HUES64 (cell line): Measurements from ENCODE around the gene RNF6.
"Not testable (repeated sequence)": the region's sequence is repeated elsewhere in the genome, so short reads cannot be mapped to it uniquely, and the experiment has no call there.

Experiments used
- H3K27ac ChIP-seq: 2 replicates; pipeline ENCODE4 v1.7.0; 2013; ENCODE audit warnings: low read depth, low read length, inconsistent platforms
- H3K27me3 ChIP-seq: 2 replicates; pipeline ENCODE4 v1.6.1; 2013; ENCODE audit warnings: mild to moderate bottlenecking, low read length; ENCODE audit not compliant: insufficient read depth
- H3K36me3 ChIP-seq: 2 replicates; pipeline ENCODE4 v1.6.1; 2013; ENCODE audit warnings: mild to moderate bottlenecking, low read length; ENCODE audit not compliant: insufficient read depth
- H3K4me1 ChIP-seq: 2 replicates; pipeline ENCODE4 v1.6.1; 2013; ENCODE audit warnings: mild to moderate bottlenecking, low read length, moderate library complexity; ENCODE audit not compliant: insufficient read depth
- H3K4me3 ChIP-seq: 2 replicates; pipeline ENCODE4 v1.5.1; 2013; ENCODE audit warnings: mild to moderate bottlenecking, low read length, moderate library complexity
- H3K9ac ChIP-seq: 2 replicates; pipeline ENCODE4 v1.6.1; 2013; ENCODE audit warnings: mild to moderate bottlenecking, low read depth, low read length
- H3K9me3 ChIP-seq: 2 replicates; pipeline ENCODE4 v1.6.1; 2013; ENCODE audit warnings: low read depth, low read length; ENCODE audit not compliant: insufficient read depth
- WGBS: fragments of 150-250, 120-280 bp; methylation state at CpG from one replicate; pipeline ENCODE4 v1.1.7; 2013; ENCODE audit warnings: missing lambda C conversion rate; 5-methylcytosine and 5-hydroxymethylcytosine counted together

The RNF6 gene

DNA sequence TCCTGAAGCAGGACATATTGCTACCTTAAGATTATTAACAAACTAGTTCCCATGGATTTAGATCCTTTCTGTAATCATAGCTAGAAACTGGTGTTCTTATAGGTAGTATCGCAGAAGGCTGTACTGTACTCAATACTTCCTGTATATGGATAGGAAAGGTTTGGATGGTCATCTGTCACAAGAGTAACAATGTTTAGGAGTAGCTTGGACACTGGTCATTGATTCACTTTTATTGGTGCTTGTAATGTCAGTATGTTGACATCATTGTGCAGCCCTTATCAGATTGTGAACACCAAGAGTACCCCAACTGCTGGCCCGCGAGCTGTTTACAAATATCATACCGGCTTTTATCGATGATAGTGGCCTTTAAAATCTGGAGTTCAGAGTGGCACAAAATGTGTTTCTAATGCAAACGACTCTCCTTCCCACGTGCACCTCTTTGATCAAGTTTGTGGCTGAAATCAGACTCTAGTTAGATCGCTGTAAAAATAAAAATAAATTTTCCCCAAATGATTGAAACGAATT lies 31.2 kb upstream of the RNF6 start:
- Histone ChIP-seq H3K36me3 (no peaks in the 10 kb centered on the region), H3K4me1 (peaks cover 20% of the 10 kb centered on the region; the same call in 1 of the 2 replicates), H3K9ac (peak overlapping the region; percentile 94), H3K9me3 (no peaks in the 10 kb centered on the region), H3K27me3 (peaks cover 13% of the 10 kb centered on the region; the same call in 1 of the 2 replicates), H3K27ac (peak overlapping the region; percentile 97; the same call in 1 of the 2 replicates), H3K4me3 (peak overlapping the region; percentile 88)
- 50% methylated on average over 9 of the region's 9 CpGs for WGBS

DNA sequence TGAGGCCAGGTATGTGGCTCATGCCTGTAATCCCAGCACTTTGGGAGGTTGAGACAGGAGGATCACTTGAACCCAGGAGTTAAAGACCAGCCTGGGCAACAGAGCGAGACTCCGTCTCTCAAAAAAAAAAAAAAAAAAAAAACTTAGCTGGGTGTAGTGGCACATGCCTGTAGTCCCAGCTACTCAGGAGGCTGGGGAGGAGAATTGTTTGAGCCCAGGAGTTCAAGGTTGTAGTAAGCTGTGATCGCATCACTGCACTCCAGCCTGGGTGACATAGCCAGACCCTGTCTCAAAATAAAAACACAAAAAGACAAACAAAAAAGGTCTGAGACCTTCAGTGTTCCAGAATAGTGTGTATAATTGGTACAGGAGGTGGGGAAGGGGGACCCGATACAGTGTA lies 29.9 kb upstream of the RNF6 start:
- Histone ChIP-seq H3K4me1 (peaks cover 14% of the 10 kb centered on the region; the same call in 1 of the 2 replicates), H3K27me3 (peaks cover 15% of the 10 kb centered on the region; the same call in 1 of the 2 replicates)
- not testable (repeated sequence) for H3K27ac ChIP-seq, H3K4me3 ChIP-seq, H3K9ac ChIP-seq, H3K9me3 ChIP-seq, H3K36me3 ChIP-seq
- 87% methylated on average over 4 of the region's 4 CpGs for WGBS

DNA sequence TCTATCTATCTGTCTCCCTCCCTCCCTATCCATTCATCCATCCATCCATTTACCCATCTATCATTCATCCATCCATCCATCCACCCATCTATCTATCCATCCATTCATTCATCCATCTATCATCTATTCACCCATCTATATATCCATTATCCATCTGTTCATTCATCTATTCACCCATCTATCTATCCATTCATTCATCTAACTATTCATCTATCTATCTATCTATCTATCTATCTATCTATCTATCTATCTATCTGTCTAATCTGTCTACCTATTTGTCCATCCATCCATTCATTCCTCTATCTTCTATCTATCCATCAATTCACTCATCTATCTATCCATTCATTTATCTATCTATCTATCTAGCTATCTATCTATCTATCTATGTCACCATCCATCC lies 27.4 kb upstream of the RNF6 start:
- Histone ChIP-seq H3K27ac (no peak overlapping the region), H3K9me3 (no peaks in the 10 kb centered on the region), H3K9ac (no peak overlapping the region), H3K4me1 (no peaks in the 10 kb centered on the region), H3K4me3 (no peak overlapping the region), H3K36me3 (no peaks in the 10 kb centered on the region), H3K27me3 (peaks cover 15% of the 10 kb centered on the region; the same call in 1 of the 2 replicates)

DNA sequence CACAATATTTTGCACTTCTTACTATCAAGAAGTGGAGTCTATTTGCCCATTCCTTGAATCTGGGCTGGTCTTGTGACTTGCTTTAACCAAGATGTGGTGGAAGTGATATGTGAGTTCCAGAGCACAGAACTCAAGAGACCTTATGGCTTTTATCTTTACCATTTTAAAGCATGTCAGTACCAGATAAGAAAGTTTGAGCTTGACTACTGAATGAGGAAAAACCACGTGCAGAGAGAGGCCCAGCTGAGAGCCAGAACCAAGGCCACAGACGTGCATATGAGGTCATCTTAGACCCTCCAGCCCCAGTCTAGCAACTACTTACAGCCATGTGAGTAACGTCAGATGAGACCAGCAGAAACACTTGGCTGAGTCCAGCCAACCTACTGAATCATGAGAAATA lies 25.5 kb upstream of the RNF6 start:
- Histone ChIP-seq H3K27me3 (peaks cover 15% of the 10 kb centered on the region; the same call in 1 of the 2 replicates), H3K4me1 (no peaks in the 10 kb centered on the region)

DNA sequence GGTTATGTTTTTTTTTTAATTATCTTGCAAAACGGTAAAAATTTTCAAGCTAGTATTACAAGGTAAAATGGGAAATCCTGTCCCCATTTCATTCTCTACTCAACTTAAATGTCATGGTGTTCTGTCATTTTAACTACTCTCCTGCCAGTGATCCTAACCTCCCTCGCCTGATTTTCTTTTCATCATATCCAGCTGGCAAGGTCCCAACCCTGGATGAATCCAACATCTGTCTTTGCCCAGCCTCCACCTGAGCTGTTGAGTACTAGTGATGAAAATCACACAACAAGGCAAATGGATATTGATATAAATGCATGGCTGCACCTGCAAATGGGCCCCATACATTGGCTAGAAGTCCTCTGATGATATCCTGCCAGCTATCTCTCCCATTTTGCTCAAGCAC lies 24.9 kb upstream of the RNF6 start:
- WGBS, result 90% methylated on average over 2 of the region's 2 CpGs
- H3K4me1 ChIP-seq, result no peaks in the 10 kb centered on the region

More for the DNA sequence above, 25.5 kb upstream of the RNF6 start:
- Histone ChIP-seq H3K36me3 (no peaks in the 10 kb centered on the region), H3K27ac (no peak overlapping the region), H3K9ac (no peak overlapping the region), H3K9me3 (peaks cover 4% of the 10 kb centered on the region; the same call in 1 of the 2 replicates), H3K4me3 (no peak overlapping the region)
- WGBS, result 61% methylated on average over 3 of the region's 3 CpGs

DNA sequence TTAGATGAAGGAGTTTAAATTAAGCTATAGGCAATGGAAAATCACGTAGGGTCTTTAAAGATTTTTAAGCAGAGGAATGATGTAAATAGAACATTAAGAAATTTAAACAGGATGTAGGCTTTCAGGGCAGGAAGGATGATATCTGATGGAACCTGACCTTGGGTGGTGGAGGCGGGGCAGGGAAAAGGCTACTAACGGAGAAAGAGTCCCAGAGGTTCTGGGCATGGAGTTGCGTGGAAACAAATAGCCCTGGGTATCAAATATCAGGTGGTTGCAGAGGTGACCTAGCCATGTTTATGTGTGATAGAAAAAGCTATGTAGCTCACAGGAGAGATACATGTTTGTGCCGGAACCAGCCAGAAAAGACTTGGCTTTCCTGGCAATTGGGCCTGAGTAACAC lies 24.0 kb upstream of the RNF6 start:
- H3K9ac ChIP-seq, result no peak overlapping the region
- H3K4me1 ChIP-seq, result no peaks in the 10 kb centered on the region
- 81% methylated on average over 5 of the region's 5 CpGs for WGBS
- peaks cover 6% of the 10 kb centered on the region; the same call in 1 of the 2 replicates for H3K9me3 ChIP-seq
- no peak overlapping the region for H3K27ac ChIP-seq
- H3K36me3 ChIP-seq, result no peaks in the 10 kb centered on the region
- peaks cover 15% of the 10 kb centered on the region; the same call in 1 of the 2 replicates for H3K27me3 ChIP-seq
- H3K4me3 ChIP-seq, result no peak overlapping the region

More for the DNA sequence above, 24.9 kb upstream of the RNF6 start:
- Histone ChIP-seq H3K27me3 (peaks cover 15% of the 10 kb centered on the region; the same call in 1 of the 2 replicates), H3K9ac (no peak overlapping the region), H3K9me3 (peaks cover 6% of the 10 kb centered on the region; the same call in 1 of the 2 replicates), H3K27ac (no peak overlapping the region), H3K36me3 (no peaks in the 10 kb centered on the region), H3K4me3 (no peak overlapping the region)

DNA sequence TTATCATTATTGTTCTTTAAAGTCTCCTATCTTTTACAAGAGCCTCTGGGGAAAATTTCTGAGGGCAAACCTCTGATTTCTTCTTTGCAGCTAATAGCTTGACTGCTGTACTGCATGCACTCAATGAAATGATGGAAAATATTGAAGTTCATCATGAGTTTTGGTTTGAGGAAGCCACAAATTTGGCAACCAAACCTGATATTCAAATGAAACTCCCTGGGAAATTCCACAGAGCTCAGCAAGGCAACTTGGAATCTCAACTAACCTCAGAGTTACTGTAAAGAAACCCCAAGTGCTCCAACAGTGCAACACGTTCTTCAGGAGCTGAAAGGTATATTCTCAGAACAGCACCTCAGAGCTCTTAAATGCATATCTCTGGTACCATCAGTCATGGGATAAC lies 14.2 kb upstream of the RNF6 start:
- Histone ChIP-seq H3K9me3 (no peaks in the 10 kb centered on the region), H3K4me3 (no peak overlapping the region), H3K36me3 (no peaks in the 10 kb centered on the region), H3K9ac (no peak overlapping the region), H3K27me3 (no peaks in the 10 kb centered on the region), H3K27ac (no peak overlapping the region), H3K4me1 (no peaks in the 10 kb centered on the region)
- 55% methylated on average over 1 of the region's 1 CpG for WGBS

DNA sequence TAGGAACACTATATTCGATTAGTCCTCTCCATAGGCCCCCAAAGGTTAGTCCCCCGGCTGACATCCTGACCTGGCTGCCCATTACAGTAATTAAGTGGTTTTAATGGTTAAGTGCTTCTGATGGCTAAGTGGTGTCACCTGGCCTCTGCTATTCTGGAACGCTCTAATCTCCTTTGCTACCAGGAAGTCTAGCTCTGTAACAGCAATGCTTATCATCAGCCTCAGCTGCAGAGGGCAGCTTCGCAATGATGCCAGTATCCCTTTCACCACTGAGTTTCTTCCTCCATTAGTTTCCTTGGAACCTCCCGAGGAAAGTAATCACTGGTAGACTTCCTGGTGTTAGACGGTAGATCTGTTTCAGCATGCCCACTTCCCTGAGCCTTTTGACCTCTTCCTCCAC lies 8.6 kb upstream of the RNF6 start:
- Histone ChIP-seq H3K27ac (no peak overlapping the region), H3K4me3 (no peak overlapping the region), H3K27me3 (peaks cover 5% of the 10 kb centered on the region; the same call in 1 of the 2 replicates), H3K4me1 (no peaks in the 10 kb centered on the region), H3K9me3 (no peaks in the 10 kb centered on the region), H3K36me3 (no peaks in the 10 kb centered on the region), H3K9ac (no peak overlapping the region)
- WGBS, result 95% methylated on average over 6 of the region's 6 CpGs

DNA sequence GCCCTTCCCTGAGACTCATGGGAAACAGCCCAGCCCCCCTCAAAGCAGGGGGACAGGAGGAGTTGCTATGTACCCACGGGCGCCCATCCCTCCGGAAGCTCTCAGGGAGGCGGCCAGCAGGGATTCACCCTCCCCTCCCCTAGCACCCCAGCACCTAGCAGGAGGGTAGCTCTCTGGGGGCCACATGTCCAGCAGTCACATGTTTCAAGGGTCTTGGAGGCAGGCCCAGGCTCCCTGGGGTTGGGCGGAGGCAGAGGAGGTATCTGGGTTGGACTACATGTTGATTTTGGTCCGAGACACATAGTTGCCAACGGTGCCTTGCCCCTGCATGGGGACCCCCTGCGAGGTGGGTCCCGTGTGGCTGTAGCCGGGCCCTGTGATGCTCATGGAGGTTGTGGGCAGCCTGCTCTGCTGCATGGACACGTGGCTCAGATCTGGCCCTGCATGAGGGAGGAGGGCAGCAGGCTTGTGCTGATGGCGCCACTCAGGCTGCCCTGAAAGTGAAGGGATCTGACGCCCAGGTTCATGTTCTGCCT lies 7.0 kb upstream of the RNF6 start:
- Histone ChIP-seq H3K36me3 (no peaks in the 10 kb centered on the region), H3K27me3 (peaks cover 9% of the 10 kb centered on the region; the same call in 1 of the 2 replicates), H3K9ac (no peak overlapping the region), H3K27ac (no peak overlapping the region), H3K4me1 (no peaks in the 10 kb centered on the region), H3K9me3 (no peaks in the 10 kb centered on the region), H3K4me3 (no peak overlapping the region)
- WGBS, result 92% methylated on average over 13 of the region's 13 CpGs

DNA sequence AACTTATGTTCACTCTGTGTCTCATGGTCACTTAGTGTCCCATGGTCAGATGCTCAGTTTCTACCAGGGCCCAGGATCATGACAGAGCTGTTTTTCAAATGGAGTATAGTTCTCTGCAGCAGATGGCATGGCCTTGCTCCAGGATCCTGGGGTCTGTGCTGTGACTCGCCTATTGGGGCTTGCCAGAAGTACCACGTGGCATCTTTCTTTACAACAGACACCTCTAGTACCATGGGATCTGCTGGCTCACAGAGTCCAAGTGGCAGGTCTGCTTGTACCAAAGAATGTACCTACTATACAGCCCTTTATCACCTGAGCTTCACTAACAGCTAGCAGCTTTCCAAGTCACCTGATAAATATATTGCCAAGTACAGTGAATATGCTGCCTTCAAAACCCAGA lies 6.0 kb upstream of the RNF6 start:
- no peaks in the 10 kb centered on the region for H3K9me3 ChIP-seq
- H3K4me3 ChIP-seq, result no peak overlapping the region
- no peak overlapping the region for H3K9ac ChIP-seq
- WGBS, result 77% methylated on average over 2 of the region's 2 CpGs
- peaks cover 16% of the 10 kb centered on the region; the same call in 1 of the 2 replicates for H3K27me3 ChIP-seq
- H3K36me3 ChIP-seq, result no peaks in the 10 kb centered on the region
- no peak overlapping the region for H3K27ac ChIP-seq
- H3K4me1 ChIP-seq, result no peaks in the 10 kb centered on the region

DNA sequence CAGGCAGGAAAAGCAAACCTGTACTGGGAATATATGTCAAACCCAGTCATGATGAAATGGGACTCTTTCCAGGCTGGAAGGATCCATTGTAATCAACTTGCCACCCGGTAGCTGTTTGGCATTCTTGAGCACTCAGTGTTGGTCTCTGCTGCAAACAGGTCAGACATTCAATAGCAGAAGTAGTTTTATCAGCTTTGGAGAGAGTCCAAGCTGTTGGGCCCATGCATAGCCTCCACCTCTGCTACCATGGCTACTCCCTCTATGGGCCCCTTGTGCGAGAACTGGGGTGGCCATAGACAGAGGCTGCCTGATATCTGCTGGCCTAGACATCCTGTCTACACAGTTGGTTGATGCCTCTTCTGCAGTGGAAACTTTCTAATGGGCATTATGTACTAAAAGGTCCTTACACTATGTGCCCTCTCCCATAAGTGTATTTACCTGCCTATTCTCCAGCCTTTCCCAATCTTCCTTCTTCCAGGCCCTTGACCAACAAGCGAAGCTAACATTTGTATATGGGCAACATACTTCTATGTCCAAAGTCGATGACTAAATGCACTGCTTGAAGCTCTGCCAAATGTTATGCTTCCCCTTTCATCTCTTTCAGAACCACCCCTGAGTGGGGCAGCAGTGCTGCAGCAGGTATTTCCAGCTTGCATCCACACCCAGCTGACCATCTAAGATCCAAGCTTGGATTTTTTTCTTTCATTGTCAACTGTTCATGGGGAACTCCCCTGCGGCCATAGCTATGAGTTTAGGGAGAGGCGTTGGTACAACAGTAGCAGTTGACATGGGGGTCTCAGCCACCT lies 5.3 kb upstream of the RNF6 start:
- Histone ChIP-seq H3K27ac (no peak overlapping the region), H3K4me3 (no peak overlapping the region), H3K36me3 (no peaks in the 10 kb centered on the region), H3K9me3 (no peaks in the 10 kb centered on the region), H3K9ac (no peak overlapping the region), H3K4me1 (no peaks in the 10 kb centered on the region), H3K27me3 (peaks cover 16% of the 10 kb centered on the region; the same call in 1 of the 2 replicates)
- WGBS, result 94% methylated on average over 6 of the region's 6 CpGs
